GM19468 (cell line): ENCODE data around the gene PFKM.

Source experiments
- ATAC-seq: cut with Tn5 transposase; IDR thresholded peaks from one replicate; pipeline ENCODE4 v1.9.1; 2021; ENCODE audit warnings: mild to moderate bottlenecking, moderate library complexity, moderate number of reproducible peaks; ENCODE audit not compliant: unreplicated experiment; ENCODE audit errors: extremely low read depth

Gene PFKM

GRCh38 chr12:48183876-48184548 is 64.8 kb downstream of the PFKM start:
- ATAC-seq = no peak

GRCh38 chr12:48184549-48184922 is 65.4 kb downstream of the PFKM start:
- ATAC-seq = no peak

GRCh38 chr12:48185181-48185919 is 66.2 kb downstream of the PFKM start:
- ATAC-seq = no peak

- ATAC-seq = no peak
Observed at GRCh38 chr12:48187916-48188695, 68.9 kb downstream of the PFKM start.

- ATAC-seq = no peak
Observed at GRCh38 chr12:48189331-48190125, 70.4 kb downstream of the PFKM start.

- no peak for ATAC-seq
Observed at GRCh38 chr12:48191096-48191495, 71.9 kb downstream of the PFKM start.

GRCh38 chr12:48192861-48193260 is 73.7 kb downstream of the PFKM start:
- no peak for ATAC-seq

GRCh38 chr12:48193623-48194022 is 74.5 kb downstream of the PFKM start:
- ATAC-seq = no peak

- ATAC-seq = no peak
Observed at GRCh38 chr12:48194799-48195201, 75.6 kb downstream of the PFKM start.
